Measurements from ENCODE around the gene THOP1.

- TF ChIP-seq CTCF (IDR thresholded peaks at IDR 0.05; ENCODE audit: insufficient read depth, low read length) (no peak), POLR2AphosphoS5 (IDR thresholded peaks at IDR 0.05; ENCODE audit: low read depth) (no peak), REST (IDR thresholded peaks at IDR 0.05; ENCODE audit: insufficient replicate concordance, low read depth) (no peak), GABPA (IDR thresholded peaks at IDR 0.05; ENCODE audit: low read depth) (no peak)
These were observed 24.0 kb upstream of the THOP1 start for GRCh38 chr19:2761309-2761677.

Measured in HL-60 (cell line).